GM21717 (cell line): ENCODE measurements around the gene PRELID1.

Source experiments
- ATAC-seq: cut with Tn5 transposase; IDR thresholded peaks from one replicate; pipeline ENCODE4 v1.9.1; 2021; ENCODE audit warnings: mild to moderate bottlenecking, moderate library complexity; ENCODE audit not compliant: unreplicated experiment

The PRELID1 gene

DNA sequence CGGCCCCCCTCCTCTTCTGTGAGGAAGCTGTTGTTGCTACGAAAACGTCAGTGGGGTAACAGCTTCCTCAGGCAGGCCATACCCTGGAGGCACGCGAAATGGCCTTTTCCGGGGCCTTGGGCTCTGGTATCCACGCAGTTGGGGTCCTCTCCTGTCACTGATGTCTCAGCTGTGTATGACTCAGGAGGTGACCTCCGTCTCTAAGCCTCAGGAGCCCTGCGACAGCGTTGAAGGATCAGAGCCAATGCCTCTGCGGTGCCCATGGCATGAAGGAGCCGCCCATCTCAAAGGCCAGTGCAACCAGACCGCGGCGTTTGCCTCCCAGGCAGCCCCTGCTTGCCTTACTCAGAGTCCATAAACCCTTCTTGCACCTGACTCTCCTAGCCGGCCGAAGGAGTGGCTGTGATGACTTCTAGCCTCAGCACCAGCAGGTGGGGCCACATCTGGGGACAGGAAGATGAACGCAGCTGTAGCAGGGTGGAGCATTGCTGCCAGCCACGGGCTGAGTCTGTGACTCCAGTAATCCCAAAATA is 9.1 kb downstream of the PRELID1 start:
- ATAC-seq = peak; percentile 16

GRCh38 chr5:177313561-177314259 is 10.1 kb downstream of the PRELID1 start:
- ATAC-seq = no peak

GRCh38 chr5:177314376-177315342 is 11.1 kb downstream of the PRELID1 start:
- ATAC-seq = no peak

- no peak for ATAC-seq
These were observed 11.8 kb downstream of the PRELID1 start for GRCh38 chr5:177315411-177315810.

DNA sequence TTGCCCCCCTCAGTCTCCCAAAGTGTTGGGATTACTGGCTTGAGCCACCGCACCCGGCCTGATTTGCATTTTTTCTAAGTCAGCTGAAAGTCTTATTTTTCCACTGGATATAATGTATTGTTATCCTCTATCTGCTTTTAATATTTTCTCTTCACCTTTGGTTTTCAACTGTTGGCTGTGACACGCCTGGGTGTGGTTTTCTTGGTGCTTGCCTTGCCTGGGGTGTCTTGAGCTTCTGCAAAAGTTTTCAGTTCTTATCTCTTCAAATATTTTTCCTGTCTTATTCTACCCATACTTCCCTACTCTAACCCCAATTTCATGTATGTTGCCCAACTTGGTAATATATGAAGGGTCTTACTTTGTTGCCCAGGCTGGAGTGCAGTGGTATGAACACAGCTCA is 12.4 kb downstream of the PRELID1 start:
- ATAC-seq = no peak

GRCh38 chr5:177317959-177318377 is 14.4 kb downstream of the PRELID1 start:
- no peak for ATAC-seq

- ATAC-seq = no peak
These were observed 16.5 kb downstream of the PRELID1 start for GRCh38 chr5:177319913-177320588.

DNA sequence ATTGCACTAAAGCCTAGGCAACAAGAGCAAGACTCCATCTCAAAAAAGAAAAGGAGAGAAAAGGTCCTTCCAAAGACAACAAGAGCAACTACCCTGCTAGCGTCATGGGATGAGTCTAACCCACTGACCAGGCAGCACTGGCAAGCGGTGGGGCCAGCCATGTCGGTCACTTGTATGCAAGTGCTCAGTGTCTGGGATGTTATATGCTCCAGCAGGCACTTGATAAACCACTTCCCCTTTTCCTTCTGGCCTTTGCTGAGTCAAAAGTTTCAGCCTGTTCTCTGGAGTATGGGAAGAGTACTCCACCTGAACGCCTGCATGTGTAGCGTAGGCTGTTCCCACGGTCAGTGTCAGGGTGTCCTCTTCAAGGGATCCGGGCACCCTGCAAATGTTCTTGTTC is 17.3 kb downstream of the PRELID1 start:
- ATAC-seq = no peak

DNA sequence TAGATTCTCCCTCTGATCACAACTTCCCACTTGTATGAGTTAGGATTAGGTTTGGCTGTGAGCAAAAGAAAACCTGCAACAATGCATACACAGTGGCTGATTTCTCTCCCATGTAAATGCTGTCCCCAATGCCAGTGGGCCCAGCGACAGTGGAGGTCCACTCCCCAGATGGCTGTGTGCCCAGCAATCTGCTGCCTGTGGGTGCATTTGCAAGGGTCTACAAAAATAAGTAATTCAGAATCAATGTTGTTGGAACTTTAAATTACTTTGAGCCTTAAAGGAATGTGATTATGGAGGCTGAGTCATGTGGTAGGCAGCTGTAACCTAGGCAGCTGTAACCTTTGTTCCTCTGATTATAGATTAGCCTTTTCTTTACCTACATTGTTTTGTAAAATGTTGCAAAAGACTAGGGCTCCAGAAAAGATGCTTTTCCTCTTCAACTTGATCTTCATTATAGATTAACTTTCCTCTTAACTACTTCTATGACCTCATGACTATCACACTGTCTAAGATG is 22.3 kb downstream of the PRELID1 start:
- ATAC-seq = no peak

DNA sequence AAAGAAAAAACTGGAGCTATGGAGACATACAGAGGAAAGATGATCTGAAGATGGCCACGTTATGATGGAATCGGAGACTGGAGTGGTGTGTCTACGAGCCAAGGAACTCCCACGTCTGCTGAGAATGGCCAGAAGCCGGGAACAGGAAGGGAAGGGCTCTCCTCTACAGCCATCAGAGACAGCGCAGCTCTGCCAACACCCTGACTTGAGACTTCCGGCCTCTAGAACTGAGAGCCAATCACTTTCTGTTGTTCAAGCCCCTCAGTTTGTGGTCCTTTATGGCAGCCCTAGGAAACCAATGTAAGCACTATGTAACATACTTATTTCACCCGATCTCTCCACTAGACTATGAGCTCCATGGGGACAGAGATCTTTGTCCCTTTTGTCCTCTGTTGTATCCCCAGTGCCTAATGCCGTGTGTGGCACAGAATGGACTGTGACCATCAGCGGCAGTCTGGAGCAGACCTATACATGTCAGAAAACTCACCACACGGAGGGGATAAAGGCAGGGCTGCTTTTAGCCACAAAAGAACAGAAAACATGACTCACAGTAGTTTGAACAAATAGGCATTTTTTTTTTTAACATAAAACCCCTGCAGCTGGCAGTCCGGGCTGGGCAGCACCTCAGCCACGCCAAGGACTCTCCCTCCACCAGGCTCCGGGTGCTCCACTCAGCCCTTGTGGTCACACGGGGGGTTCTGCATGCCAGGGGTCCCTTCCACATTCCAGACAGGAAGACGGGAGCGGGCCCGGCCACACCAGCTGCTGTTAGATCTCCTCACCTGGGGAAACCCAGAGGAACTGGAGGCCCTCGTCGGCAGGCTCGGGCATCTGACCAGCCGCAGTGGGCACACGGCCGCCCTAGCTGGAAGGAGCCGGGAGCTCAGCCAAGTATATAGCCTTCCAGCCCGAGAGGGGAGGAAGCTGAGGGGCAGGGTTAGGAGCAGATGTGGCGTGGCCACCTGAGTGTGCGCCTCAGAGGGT is 24.2 kb downstream of the PRELID1 start:
- no peak for ATAC-seq

- ATAC-seq = no peak
These were observed 25.1 kb downstream of the PRELID1 start for GRCh38 chr5:177328545-177329231.

GRCh38 chr5:177329883-177330282 is 26.3 kb downstream of the PRELID1 start:
- ATAC-seq = no peak

DNA sequence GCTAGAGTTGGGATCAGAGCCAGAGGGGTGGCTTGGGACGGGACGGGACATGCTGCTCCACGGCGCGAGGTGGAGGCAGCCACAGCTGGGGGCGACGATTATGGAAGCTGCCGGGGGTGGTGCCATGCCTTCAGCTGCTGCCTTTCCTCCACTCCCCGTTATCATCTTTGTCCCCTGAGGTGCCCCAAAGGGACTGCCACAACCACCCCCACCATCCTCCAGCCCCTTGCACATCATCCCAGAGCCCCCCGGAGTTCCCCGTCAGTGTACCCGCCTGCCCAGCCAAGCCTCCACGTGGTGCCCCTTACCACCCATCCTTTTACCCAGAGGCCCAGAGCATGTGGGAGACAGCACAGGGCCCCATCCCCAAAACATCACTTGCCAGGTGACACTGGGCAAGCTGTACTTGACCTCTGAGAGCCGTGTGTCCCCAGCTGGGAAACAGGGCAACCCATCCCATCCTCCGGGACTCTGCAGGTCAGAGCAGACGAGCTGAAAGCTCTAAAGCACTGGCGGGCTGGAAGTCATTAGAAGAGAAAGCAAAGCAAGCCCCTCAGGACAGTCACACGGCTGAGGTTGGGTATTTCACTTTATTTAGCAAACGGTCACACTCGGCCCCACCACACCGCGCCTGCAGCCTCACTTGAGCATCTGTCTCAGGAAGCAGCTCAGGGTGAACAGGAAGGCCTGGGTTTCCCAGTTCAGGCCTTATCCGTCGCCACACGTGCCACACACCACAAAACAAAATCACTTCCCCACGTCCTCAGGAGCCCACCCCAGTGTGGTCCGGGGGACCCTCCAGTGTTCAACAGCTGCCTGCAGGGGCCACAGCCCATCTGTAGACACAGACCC is 27.6 kb downstream of the PRELID1 start:
- ATAC-seq = no peak

DNA sequence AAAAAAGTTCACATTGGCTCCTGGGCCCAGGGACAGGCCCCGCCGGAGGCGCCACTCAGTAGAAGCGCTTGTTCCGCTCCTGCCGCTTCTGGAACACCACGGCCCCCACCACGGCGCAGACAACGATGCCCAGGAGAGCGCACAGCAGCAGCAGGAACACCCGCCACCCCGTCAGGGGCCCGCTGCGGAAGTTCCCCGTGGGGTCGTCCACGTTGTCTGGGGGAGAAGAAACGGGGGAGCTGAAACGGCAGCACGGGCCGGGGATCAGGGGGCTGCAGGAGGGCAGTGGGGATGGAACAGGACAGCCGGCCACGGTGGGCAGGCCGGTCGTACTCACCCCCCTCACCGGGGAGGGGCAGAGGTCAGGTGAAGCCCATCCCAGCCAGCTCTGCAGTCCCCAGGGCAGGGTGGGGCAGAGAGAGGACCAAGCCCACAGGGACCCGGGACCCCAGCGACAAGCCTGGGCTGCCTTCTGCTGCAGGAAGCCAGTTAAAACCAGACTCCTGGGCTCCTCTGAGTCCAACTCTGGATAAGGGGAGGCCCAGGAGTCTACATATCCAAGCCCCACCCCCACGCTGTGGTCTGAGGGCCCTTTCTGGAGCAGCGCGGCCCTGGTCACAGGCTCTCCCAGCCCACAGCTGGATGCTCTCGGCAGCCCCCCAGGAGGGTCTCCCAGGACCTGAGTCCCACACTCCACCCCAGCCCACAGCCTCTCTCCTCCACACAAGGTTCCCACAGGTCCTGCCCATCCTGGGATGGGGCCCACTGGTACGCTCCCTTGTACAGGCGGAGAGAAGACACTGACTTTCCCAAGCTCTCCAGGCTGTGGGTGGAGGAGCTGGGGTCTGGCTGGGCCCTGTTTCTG is 28.7 kb downstream of the PRELID1 start:
- ATAC-seq = no peak

GRCh38 chr5:177332896-177333260 is 29.3 kb downstream of the PRELID1 start:
- no peak for ATAC-seq

DNA sequence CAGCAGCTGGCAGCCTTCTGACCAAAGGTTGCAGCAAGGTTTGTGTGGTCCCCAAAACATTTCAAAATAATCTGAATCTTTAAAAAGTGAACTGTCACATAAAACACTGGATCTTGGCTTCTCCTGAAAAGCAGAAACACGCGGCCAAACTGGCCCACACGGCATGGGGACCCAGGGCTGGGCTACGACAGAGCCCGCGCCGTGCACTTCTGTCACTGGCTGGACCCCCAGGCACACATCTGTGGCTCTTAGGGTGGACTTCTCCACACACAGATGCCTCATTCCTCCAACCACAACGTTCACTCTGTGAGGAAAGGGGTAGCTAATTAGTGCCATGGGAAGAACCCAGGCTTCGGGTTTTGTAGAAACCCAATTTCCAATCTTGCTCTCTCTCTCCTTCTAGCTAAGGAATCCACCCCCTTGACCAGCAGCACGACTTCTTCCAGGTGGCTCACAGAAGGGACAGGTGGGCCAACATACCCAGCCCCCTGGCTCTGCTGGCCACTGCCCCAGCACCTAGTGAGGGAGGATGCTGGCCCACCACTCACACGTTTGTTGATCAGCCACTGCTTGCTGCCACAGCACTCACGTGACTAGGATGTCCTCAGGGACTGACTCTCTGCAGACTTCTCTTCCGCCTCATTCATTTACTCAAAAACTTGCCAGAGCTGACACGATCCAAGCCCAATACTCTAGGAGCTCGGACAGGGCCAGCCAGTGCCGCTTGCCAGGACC is 30.0 kb downstream of the PRELID1 start:
- ATAC-seq = no peak

DNA sequence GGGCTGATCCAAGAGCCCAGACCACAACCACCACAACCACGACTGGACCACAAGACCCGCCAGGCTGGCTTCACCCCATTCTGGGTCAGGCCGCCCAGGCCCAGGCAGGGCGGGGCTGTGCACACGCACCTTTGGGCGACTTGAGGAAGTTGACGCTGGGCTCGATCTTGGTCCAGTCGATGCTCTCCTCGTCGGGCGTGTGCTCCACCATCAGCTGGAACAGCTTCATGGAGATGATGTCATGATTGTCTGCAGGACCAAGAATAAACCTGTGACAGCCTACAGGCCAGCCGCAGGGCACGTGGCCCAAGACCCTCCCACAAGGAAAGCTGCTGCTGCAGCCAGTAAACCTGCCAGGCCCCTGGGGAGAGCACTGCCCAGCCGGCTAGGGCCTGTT is 30.6 kb downstream of the PRELID1 start:
- ATAC-seq = no peak
